ENCODE data around the gene TANK.

DNA sequence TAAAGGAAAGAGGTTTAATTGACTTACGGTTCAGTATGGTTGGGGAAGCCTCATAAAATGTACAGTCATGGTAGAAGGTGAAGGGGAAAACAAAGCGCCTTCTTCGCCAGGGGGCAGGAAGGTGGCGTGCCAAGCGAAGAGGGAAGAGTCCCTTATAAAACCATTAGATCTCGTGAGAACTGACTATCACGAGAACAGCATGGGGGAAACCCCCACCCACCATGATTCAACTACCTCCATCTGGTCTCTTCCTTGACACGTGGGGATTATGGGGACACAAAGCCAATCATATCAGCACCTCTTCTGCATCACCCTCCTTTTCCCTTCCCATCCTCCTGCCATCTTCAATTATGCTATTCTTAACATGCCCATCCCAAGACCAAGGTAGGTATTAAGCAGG is 29.9 kb upstream of the TANK start:
- no peak for TF ChIP-seq CTCF (IDR thresholded peaks at IDR 0.05)
- TF ChIP-seq POLR2AphosphoS5 (IDR thresholded peaks at IDR 0.05): no peak
